Measurements from ENCODE around the gene TENM4. TPM values are rescaled to one million over a fixed set of nuclear protein-coding genes. Genes with fewer than 3 reads are reported as not detected.

The TENM4 gene
- total RNA-seq, 4 donors from 2014 or later, result 0.88 to 61.5 (median 4.0) TPM

GRCh38 chr11:79369055-79369454 lies 71.8 kb downstream of the TENM4 start:
- no peak overlapping the region for H3K27ac ChIP-seq
- no peaks in the 10 kb centered on the region for H3K27me3 ChIP-seq
- no peak for TF ChIP-seq POLR2A (IDR thresholded peaks at IDR 0.05)
- TF ChIP-seq CTCF (IDR thresholded peaks at IDR 0.05), result no peak
- H3K4me1 ChIP-seq, result no peaks in the 10 kb centered on the region
- no peak overlapping the region for H3K4me3 ChIP-seq
- intact Hi-C loops (cut with DNase I; ENCODE audit: low total_unique reads), result no loop called here
- no peak for DNase-seq
- no peaks in the 10 kb centered on the region for H3K9me3 ChIP-seq
- H3K36me3 ChIP-seq, result no peaks in the 10 kb centered on the region

GRCh38 chr11:79367844-79368243 lies 73.0 kb downstream of the TENM4 start:
- no peaks in the 10 kb centered on the region for H3K36me3 ChIP-seq
- no peaks in the 10 kb centered on the region for H3K9me3 ChIP-seq
- no peak for DNase-seq
- no peaks in the 10 kb centered on the region for H3K27me3 ChIP-seq
- no peaks in the 10 kb centered on the region for H3K4me1 ChIP-seq
- intact Hi-C loops (cut with DNase I; ENCODE audit: low total_unique reads), result no loop called here
- H3K27ac ChIP-seq, result no peak overlapping the region
- no peak overlapping the region for H3K4me3 ChIP-seq
- TF ChIP-seq CTCF (IDR thresholded peaks at IDR 0.05), result no peak
- no peak for TF ChIP-seq POLR2A (IDR thresholded peaks at IDR 0.05)

GRCh38 chr11:79366218-79366617 lies 74.6 kb downstream of the TENM4 start:
- Histone ChIP-seq H3K4me3 (no peak overlapping the region), H3K4me1 (no peaks in the 10 kb centered on the region), H3K27ac (no peak overlapping the region), H3K9me3 (no peaks in the 10 kb centered on the region), H3K27me3 (no peaks in the 10 kb centered on the region), H3K36me3 (no peaks in the 10 kb centered on the region)
- intact Hi-C loops (cut with DNase I; ENCODE audit: low total_unique reads), result no loop called here
- TF ChIP-seq POLR2A (IDR thresholded peaks at IDR 0.05) (no peak), CTCF (IDR thresholded peaks at IDR 0.05) (no peak)
- no peak for DNase-seq

- intact Hi-C loops (cut with DNase I; ENCODE audit: low total_unique reads), result no loop called here
- no peak for DNase-seq
Measured at GRCh38 chr11:79363861-79364378, 76.9 kb downstream of the TENM4 start.

GRCh38 chr11:79363256-79363655 lies 77.6 kb downstream of the TENM4 start:
- TF ChIP-seq POLR2A (IDR thresholded peaks at IDR 0.05), result no peak
- TF ChIP-seq CTCF (IDR thresholded peaks at IDR 0.05), result no peak

More at GRCh38 chr11:79363861-79364378, 76.9 kb downstream of the TENM4 start:
- no peak overlapping the region for H3K4me3 ChIP-seq
- H3K4me1 ChIP-seq, result no peaks in the 10 kb centered on the region
- H3K27ac ChIP-seq, result no peak overlapping the region
- no peaks in the 10 kb centered on the region for H3K36me3 ChIP-seq
- no peaks in the 10 kb centered on the region for H3K9me3 ChIP-seq
- no peaks in the 10 kb centered on the region for H3K27me3 ChIP-seq
- TF ChIP-seq CTCF (IDR thresholded peaks at IDR 0.05) (no peak), POLR2A (IDR thresholded peaks at IDR 0.05) (no peak)

More at GRCh38 chr11:79363256-79363655, 77.6 kb downstream of the TENM4 start:
- Histone ChIP-seq H3K4me1 (no peaks in the 10 kb centered on the region), H3K9me3 (no peaks in the 10 kb centered on the region), H3K27ac (no peak overlapping the region), H3K27me3 (no peaks in the 10 kb centered on the region), H3K4me3 (no peak overlapping the region), H3K36me3 (no peaks in the 10 kb centered on the region)
- intact Hi-C loops (cut with DNase I; ENCODE audit: low total_unique reads), result no loop called here
- no peak for DNase-seq

Measured in uterus (tissue), 4 donors.